HepG2 (cell line): Measurements from ENCODE around the gene PLEKHO1. TPM values are rescaled to one million over a fixed set of nuclear protein-coding genes. Genes with fewer than 3 reads are reported as not detected.

Experiments used
- ATAC-seq: fragments of 200-7000 bp; cut with Tn5 transposase; 3 replicates; pipeline ENCODE4 v1.9.1; 2020; ENCODE audit warnings: mild to moderate bottlenecking, moderate library complexity
- BruUV-seq: library from RNA; stranded (reverse); fragments of 400-500 nt; replicated peaks from 2 replicates; lab custom pipeline; 2021; lab: Mats Ljungman, UMichigan
- CTCF ChIA-PET: fragments of 300-600 bp; formaldehyde crosslinking; extraction: SDS; loops from one replicate; lab custom pipeline; 2021; ENCODE audit warnings: low total read pairs, inconsistent platforms, low intra/inter-chr PET ratio; lab: Yijun Ruan, JAX
- POLR2A ChIA-PET: fragments of 350-600 bp; sonication (Branson Sonifier 250); formaldehyde crosslinking; loops from one replicate; lab custom pipeline; 2020; ENCODE audit warnings: antibody characterized with exemption, inconsistent platforms; lab: Yijun Ruan, JAX
- DNase-seq: peaks from one replicate; pipeline ENCODE4 v3.0.0-alpha.2; 2015; ENCODE audit warnings: low spot score
- FAIRE-seq: peaks from 3 replicates; lab custom pipeline; 2011; peaks lifted over from hg19 to GRCh38; lab: Jason Lieb, UNC
- H2AFZ ChIP-seq: one replicate; pipeline ENCODE4 v1.6.1; 2011; ENCODE audit warnings: low read length, inconsistent platforms
- H3K27ac ChIP-seq: fragments of 300-600 bp; 3 replicates; pipeline ENCODE4 v1.8.0; 2011; ENCODE audit warnings: mixed run types, mild to moderate bottlenecking, mixed read lengths, low read length, inconsistent platforms; ENCODE audit not compliant: insufficient read depth; ENCODE audit errors: extremely low read length
- H3K27me3 ChIP-seq, 2 experiments: fragments of 200-600 bp in 1 of 2; 2 replicates in 1 of 2; 3 replicates in 1 of 2; pipeline versions ENCODE4 v1.6.0 to v1.8.0; 2011; ENCODE audit warnings: low read length in 2 of 2, mild to moderate bottlenecking in 2 of 2, moderate library complexity in 2 of 2, inconsistent platforms in 1 of 2; ENCODE audit not compliant: insufficient read depth in 2 of 2, control insufficient read depth in 1 of 2
- H3K36me3 ChIP-seq, 2 experiments: fragments of 200-600 bp in 1 of 2; replicated peaks in 1 of 2; 2 replicates in 1 of 2; 3 replicates in 1 of 2; pipeline versions ENCODE4 v1.5.1 to v1.8.0; 2011; ENCODE audit warnings: low read length in 2 of 2, inconsistent platforms in 1 of 2; ENCODE audit not compliant: insufficient read depth in 2 of 2, control insufficient read depth in 1 of 2
- H3K4me1 ChIP-seq: 2 replicates; pipeline ENCODE4 v1.5.1; 2012; ENCODE audit warnings: low read length, inconsistent platforms; ENCODE audit not compliant: insufficient read depth
- H3K4me2 ChIP-seq: 2 replicates; pipeline ENCODE4 v1.6.0; 2011; ENCODE audit warnings: low read depth, low read length, inconsistent platforms
- H3K4me3 ChIP-seq, 3 experiments: fragments of 200-600 bp in 1 of 3; sonication (generic), shearing (Covaris generic) in 1 of 3; replicated peaks in 1 of 3; 2 replicates each; pipeline ENCODE4 v1.5.1; 2011 to 2016; ENCODE audit warnings: low read length in 3 of 3, inconsistent platforms in 2 of 3, low read depth in 2 of 3, mild to moderate bottlenecking in 2 of 3, control low read depth in 1 of 3, mixed read lengths in 1 of 3; ENCODE audit not compliant: insufficient read depth in 1 of 3
- H3K79me2 ChIP-seq: one replicate; pipeline ENCODE4 v1.6.1; 2011; ENCODE audit warnings: low read length, inconsistent platforms; ENCODE audit not compliant: insufficient read depth
- H3K9ac ChIP-seq: 2 replicates; pipeline ENCODE4 v1.6.0; 2011; ENCODE audit warnings: mild to moderate bottlenecking, low read depth, low read length, inconsistent platforms; ENCODE audit not compliant: insufficient read depth
- H3K9me3 ChIP-seq: 2 replicates; pipeline ENCODE4 v1.5.1; 2012; ENCODE audit warnings: mild to moderate bottlenecking, low read length
- H4K20me1 ChIP-seq: 2 replicates; pipeline ENCODE4 v1.6.0; 2011; ENCODE audit warnings: inconsistent platforms, mild to moderate bottlenecking, low read length, moderate library complexity; ENCODE audit not compliant: insufficient read depth
- KLF12 ChIP-seq: sonication (generic); formaldehyde crosslinking; IDR thresholded peaks from 2 replicates; pipeline ENCODE4 v1.4.0; 2020; ENCODE audit warnings: missing genetic modification reagents, borderline replicate concordance
- MED13 ChIP-seq: sonication (generic); formaldehyde crosslinking; IDR thresholded peaks from 2 replicates; pipeline ENCODE4 v1.5.0; 2020; ENCODE audit warnings: missing genetic modification reagents
- MNT ChIP-seq: fragments of 450-650 bp; IDR thresholded peaks from 2 replicates; pipeline ENCODE4 v1.6.1; 2016
- NR2F2 ChIP-seq: IDR thresholded peaks from 2 replicates; pipeline ENCODE4 v1.6.1; 2012; ENCODE audit warnings: low read depth, inconsistent platforms, borderline replicate concordance
- POGK ChIP-seq: sonication (generic); formaldehyde crosslinking; conservative IDR thresholded peaks from 2 replicates; pipeline ENCODE4 v1.8.0; 2022; ENCODE audit warnings: mild to moderate bottlenecking, moderate library complexity, missing genetic modification reagents
- TAF15 ChIP-seq: fragments of 200-400 bp; formaldehyde crosslinking; IDR thresholded peaks from one replicate; pipeline ENCODE4 v1.6.1; 2018; ENCODE audit warnings: mild to moderate bottlenecking, low read depth, low read length; ENCODE audit not compliant: poor library complexity, severe bottlenecking
- TBX2 ChIP-seq: sonication (generic); formaldehyde crosslinking; IDR thresholded peaks from 2 replicates; pipeline ENCODE4 v1.5.0; 2020; ENCODE audit warnings: missing genetic modification reagents, mild to moderate bottlenecking, borderline replicate concordance
- ZBTB3 ChIP-seq: sonication (generic); formaldehyde crosslinking; IDR thresholded peaks from 2 replicates; pipeline ENCODE4 v1.4.0; 2020; ENCODE audit warnings: low read depth, mild to moderate bottlenecking, moderate library complexity, missing genetic modification reagents, borderline replicate concordance
- ZBTB7B ChIP-seq: sonication (generic); formaldehyde crosslinking; IDR thresholded peaks from 2 replicates; pipeline ENCODE4 v1.4.0; 2020; ENCODE audit warnings: missing genetic modification reagents
- ZIK1 ChIP-seq: sonication (generic); formaldehyde crosslinking; IDR thresholded peaks from 2 replicates; pipeline ENCODE4 v1.5.0; 2020; ENCODE audit warnings: mild to moderate bottlenecking, low read depth, missing genetic modification reagents, borderline replicate concordance
- ZNF678 ChIP-seq: sonication (generic); formaldehyde crosslinking; IDR thresholded peaks from 2 replicates; pipeline ENCODE4 v1.4.0; 2020; ENCODE audit warnings: mild to moderate bottlenecking, missing genetic modification reagents
- ZNF710 ChIP-seq: sonication (generic); formaldehyde crosslinking; IDR thresholded peaks from 2 replicates; pipeline ENCODE4 v1.5.0; 2020; ENCODE audit warnings: mild to moderate bottlenecking, missing genetic modification reagents, borderline replicate concordance
- ZNF780A ChIP-seq: sonication (generic); formaldehyde crosslinking; IDR thresholded peaks from 2 replicates; pipeline ENCODE4 v1.8.0; 2022; ENCODE audit warnings: mild to moderate bottlenecking, missing genetic modification reagents, moderate library complexity
- WGBS: methylation state at CpG from one replicate; pipeline ENCODE4 v1.1.6; 2017; ENCODE audit warnings: low lambda C conversion rate; 5-methylcytosine and 5-hydroxymethylcytosine counted together
- in situ Hi-C: cut with HindIII; loops from 2 replicates; pipeline ENCODE4 v1.10.0; 2017; ENCODE audit warnings: low pct_unique_long_range_greater_than_20kb; ENCODE audit not compliant: extremely low pct_ligation_motif_present
- intact Hi-C: fragments of 100-400 bp; cut with micrococcal nuclease; formaldehyde crosslinking; loops from one replicate; pipeline ENCODE4 v1.10.0; 2022; ENCODE audit not compliant: unreplicated experiment
- polyA plus RNA-seq, 8 experiments: library from polyadenylated mRNA; depleted of rRNA in 3 of 8; stranded (reverse) in 7 of 8; unstranded in 1 of 8; fragments of >200 nt; fragmentation: Illumina TruSeq in 4 of 8; extraction: Trizol in 4 of 8; gene quantifications; 2 replicates each; pipeline versions ENCODE4 v1.2.1 to v1.2.3, GENCODE V29; 2011 to 2016; ENCODE audit warnings: low read depth in 4 of 8, missing spikeins in 1 of 8, mixed read lengths in 1 of 8; ENCODE audit not compliant: insufficient read depth in 1 of 8
- total RNA-seq, 5 experiments: library from RNA; depleted of rRNA; stranded (reverse); fragments of >200 nt; fragmentation: Illumina TruSeq; extraction: Trizol; gene quantifications; 2 replicates each; pipeline ENCODE4 v1.2.3, GENCODE V29; 2016; ENCODE audit warnings: low read depth in 1 of 5
- TF ChIP-seq, protein P1 (sequence below): sonication (generic); formaldehyde crosslinking; IDR thresholded peaks from 2 replicates; pipeline ENCODE4 v1.5.0; 2020; ENCODE audit warnings: missing genetic modification reagents

Gene PLEKHO1
- total and polyA plus RNA-seq, 2 of the 13 experiments (the other 11 are each of a cell fraction or from before 2014, with no cell fraction given) = 9.8 to 10.1 TPM

- no TSS peak for BruUV-seq
- TF ChIP-seq TAF15 (no peak), ZNF710 (CRISPR knock-in tag) (no peak), ZIK1 (no peak), ZNF780A (CRISPR knock-in tag) (no peak), POGK (CRISPR knock-in tag) (no peak), ZBTB7B (CRISPR knock-in tag) (no peak), TBX2 (CRISPR knock-in tag) (no peak), NR2F2 (no peak), KLF12 (CRISPR knock-in tag) (no peak), MNT (no peak), ZNF678 (CRISPR knock-in tag) (no peak), ZBTB3 (CRISPR knock-in tag) (no peak), MED13 (CRISPR knock-in tag) (no peak)
- TF ChIP-seq, protein P1, sequence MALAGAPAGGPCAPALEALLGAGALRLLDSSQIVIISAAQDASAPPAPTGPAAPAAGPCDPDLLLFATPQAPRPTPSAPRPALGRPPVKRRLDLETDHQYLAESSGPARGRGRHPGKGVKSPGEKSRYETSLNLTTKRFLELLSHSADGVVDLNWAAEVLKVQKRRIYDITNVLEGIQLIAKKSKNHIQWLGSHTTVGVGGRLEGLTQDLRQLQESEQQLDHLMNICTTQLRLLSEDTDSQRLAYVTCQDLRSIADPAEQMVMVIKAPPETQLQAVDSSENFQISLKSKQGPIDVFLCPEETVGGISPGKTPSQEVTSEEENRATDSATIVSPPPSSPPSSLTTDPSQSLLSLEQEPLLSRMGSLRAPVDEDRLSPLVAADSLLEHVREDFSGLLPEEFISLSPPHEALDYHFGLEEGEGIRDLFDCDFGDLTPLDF (CRISPR knock-in tag) = no peak
- H3K9ac ChIP-seq = no peak overlapping the region
- in situ Hi-C loops (no loop called here), intact Hi-C loops (no loop called here)
- POLR2A ChIA-PET = no interaction called here
- DNase-seq (no peak), FAIRE-seq (no peak), ATAC-seq (no peak)
- no peak overlapping the region for H2AFZ ChIP-seq
- H3K36me3 ChIP-seq = no peaks in the 10 kb centered on the region
- no peaks in the 10 kb centered on the region for H3K79me2 ChIP-seq
- H3K4me2 ChIP-seq = no peak overlapping the region
- no peak overlapping the region for H3K27ac ChIP-seq
- H4K20me1 ChIP-seq = no peaks in the 10 kb centered on the region
- H3K4me1 ChIP-seq = peaks cover 17% of the 10 kb centered on the region
- CTCF ChIA-PET = no interaction called here
- no peak overlapping the region for H3K4me3 ChIP-seq
- WGBS = 32% methylated on average over 5 of the region's 5 CpGs
- 0 out of 5 replicates have a peak, but pooled peaks cover 0 to 5% of the 10 kb centered on the region in 2 experiments for H3K27me3 ChIP-seq
- H3K9me3 ChIP-seq = no peaks in the 10 kb centered on the region
Observed at GRCh38 chr1:150180474-150180873, 30.8 kb downstream of the PLEKHO1 start.
